ENCODE data around the gene CRNN. TPM values are rescaled to one million over a fixed set of nuclear protein-coding genes. Genes with fewer than 3 reads are reported as not detected.

Gene CRNN
- total RNA-seq, 1 donor from 2014 or later: not detected

DNA sequence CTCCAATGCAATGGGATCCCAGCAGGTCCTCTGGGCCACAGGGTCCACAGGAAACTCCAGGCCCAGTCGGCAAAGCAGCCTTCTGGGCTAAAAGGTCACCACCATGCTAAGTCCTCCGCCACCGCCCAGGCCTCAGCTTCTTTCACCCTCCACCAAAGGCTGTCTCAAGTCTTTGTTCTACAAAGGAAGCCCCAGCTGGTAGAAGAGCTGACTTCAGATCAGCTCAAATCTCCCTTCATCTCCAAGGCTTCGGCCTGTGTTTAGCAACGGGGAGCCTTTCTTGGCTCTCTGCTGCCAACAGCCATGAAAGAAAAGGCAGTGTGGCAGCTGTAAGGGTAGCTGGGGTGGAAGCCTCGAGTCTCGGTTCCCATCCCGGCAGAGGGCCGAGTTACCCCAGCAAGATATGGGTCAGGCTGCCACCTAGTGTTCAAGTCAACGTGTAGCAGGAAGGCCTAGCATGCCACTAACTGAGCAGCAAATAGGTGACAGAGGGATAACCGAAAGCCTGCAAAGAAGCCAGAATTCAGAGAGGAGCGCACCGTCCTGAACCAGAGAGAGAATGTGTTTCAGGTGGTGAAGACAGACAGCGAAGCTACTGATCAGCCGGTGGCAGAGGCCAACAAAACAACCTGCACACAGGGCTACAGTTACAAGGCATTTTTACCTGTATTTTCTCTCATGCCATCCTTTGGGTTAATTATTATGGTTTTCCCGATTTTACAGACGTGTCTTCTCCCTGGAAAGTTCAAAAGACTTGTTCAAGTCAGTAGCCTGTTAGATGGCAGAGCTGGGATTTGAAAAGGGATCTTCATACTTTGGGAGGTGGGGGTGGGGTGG lies 26.8 kb upstream of the CRNN start:
- Histone ChIP-seq H3K36me3 (ENCODE audit: control insufficient read depth, insufficient read depth, low read length) (no peaks in the 10 kb centered on the region), H3K27me3 (ENCODE audit: control insufficient read depth, insufficient read depth, low read length) (no peaks in the 10 kb centered on the region), H3K4me3 (ENCODE audit: low read depth, low read length) (no peak overlapping the region)
- no peak for DNase-seq (ENCODE audit: low read depth)
- TF ChIP-seq, protein P1, sequence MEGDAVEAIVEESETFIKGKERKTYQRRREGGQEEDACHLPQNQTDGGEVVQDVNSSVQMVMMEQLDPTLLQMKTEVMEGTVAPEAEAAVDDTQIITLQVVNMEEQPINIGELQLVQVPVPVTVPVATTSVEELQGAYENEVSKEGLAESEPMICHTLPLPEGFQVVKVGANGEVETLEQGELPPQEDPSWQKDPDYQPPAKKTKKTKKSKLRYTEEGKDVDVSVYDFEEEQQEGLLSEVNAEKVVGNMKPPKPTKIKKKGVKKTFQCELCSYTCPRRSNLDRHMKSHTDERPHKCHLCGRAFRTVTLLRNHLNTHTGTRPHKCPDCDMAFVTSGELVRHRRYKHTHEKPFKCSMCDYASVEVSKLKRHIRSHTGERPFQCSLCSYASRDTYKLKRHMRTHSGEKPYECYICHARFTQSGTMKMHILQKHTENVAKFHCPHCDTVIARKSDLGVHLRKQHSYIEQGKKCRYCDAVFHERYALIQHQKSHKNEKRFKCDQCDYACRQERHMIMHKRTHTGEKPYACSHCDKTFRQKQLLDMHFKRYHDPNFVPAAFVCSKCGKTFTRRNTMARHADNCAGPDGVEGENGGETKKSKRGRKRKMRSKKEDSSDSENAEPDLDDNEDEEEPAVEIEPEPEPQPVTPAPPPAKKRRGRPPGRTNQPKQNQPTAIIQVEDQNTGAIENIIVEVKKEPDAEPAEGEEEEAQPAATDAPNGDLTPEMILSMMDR (IDR thresholded peaks at IDR 0.05; ENCODE audit: insufficient read depth, low read length, poor library complexity, severe bottlenecking): peak; percentile 82

GRCh38 chr1:152436593-152437496 lies 22.8 kb upstream of the CRNN start:
- TF ChIP-seq, protein P1 (IDR thresholded peaks at IDR 0.05; ENCODE audit: insufficient read depth, low read length, poor library complexity, severe bottlenecking): no peak
- Histone ChIP-seq H3K27me3 (ENCODE audit: control insufficient read depth, insufficient read depth, low read length) (no peaks in the 10 kb centered on the region), H3K4me3 (ENCODE audit: low read depth, low read length) (no peak overlapping the region), H3K36me3 (ENCODE audit: control insufficient read depth, insufficient read depth, low read length) (no peaks in the 10 kb centered on the region)
- no peak for DNase-seq (ENCODE audit: low read depth)

DNA sequence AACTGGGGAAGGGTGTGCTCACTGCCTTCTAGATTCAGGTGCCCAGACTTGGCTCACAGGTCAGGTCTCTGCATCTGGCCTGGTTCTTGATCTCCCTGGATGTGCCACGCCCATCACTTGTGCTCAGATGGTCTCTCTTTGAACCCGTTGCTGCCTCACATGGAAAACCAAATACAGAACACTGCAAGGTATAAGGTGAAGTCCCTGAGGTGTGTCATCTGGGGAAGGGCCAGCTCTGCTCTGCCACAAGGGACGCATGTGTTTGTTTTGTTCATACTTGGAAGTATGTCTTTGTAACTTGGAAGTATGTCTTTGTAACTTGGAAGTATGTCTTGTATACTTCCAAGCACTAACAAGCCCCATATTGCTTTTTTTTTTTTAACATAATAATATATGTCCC lies 13.4 kb upstream of the CRNN start:
- TF ChIP-seq, protein P1 (IDR thresholded peaks at IDR 0.05; ENCODE audit: insufficient read depth, low read length, poor library complexity, severe bottlenecking): no peak
- Histone ChIP-seq H3K36me3 (ENCODE audit: control insufficient read depth, insufficient read depth, low read length) (no peaks in the 10 kb centered on the region), H3K27me3 (ENCODE audit: control insufficient read depth, insufficient read depth, low read length) (no peaks in the 10 kb centered on the region)

GRCh38 chr1:152426731-152427130 lies 12.7 kb upstream of the CRNN start:
- DNase-seq (ENCODE audit: low read depth): no peak
- Histone ChIP-seq H3K4me3 (ENCODE audit: low read depth, low read length) (no peak overlapping the region), H3K36me3 (ENCODE audit: control insufficient read depth, insufficient read depth, low read length) (no peaks in the 10 kb centered on the region), H3K27me3 (ENCODE audit: control insufficient read depth, insufficient read depth, low read length) (no peaks in the 10 kb centered on the region)
- TF ChIP-seq, protein P1 (IDR thresholded peaks at IDR 0.05; ENCODE audit: insufficient read depth, low read length, poor library complexity, severe bottlenecking): no peak

More for the DNA sequence above, 13.4 kb upstream of the CRNN start:
- no peak for DNase-seq (ENCODE audit: low read depth)
- H3K4me3 ChIP-seq (ENCODE audit: low read depth, low read length): no peak overlapping the region

DNA sequence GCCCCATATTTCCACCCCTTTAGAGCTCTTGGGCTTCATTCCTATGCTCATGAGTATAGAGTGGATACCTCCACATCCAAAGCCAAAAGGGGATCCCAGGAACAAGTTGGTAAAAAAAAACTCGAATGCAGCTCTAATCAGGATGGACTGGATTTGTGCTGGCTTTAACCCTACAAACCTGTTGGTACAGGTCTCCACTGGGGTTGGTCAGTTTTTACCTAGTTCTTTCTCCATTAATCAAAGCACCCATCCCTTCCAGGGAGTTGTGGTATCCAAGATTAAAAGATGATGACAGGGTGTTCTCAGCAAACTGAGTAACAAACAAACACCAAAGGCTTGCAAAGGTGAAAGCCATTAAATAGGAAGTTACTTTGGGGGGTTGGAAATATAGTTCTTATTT lies 5.9 kb upstream of the CRNN start:
- TF ChIP-seq, protein P1 (IDR thresholded peaks at IDR 0.05; ENCODE audit: insufficient read depth, low read length, poor library complexity, severe bottlenecking): no peak
- Histone ChIP-seq H3K4me3 (ENCODE audit: low read depth, low read length) (no peak overlapping the region), H3K36me3 (ENCODE audit: control insufficient read depth, insufficient read depth, low read length) (no peaks in the 10 kb centered on the region), H3K27me3 (ENCODE audit: control insufficient read depth, insufficient read depth, low read length) (no peaks in the 10 kb centered on the region)
- DNase-seq (ENCODE audit: low read depth): no peak
